ENCODE measurements around the gene COL18A1. TPM values are rescaled to one million over a fixed set of nuclear protein-coding genes. Genes with fewer than 3 reads are reported as not detected.

The COL18A1 gene
- total RNA-seq, 1 donor from 2014 or later = 302 TPM

GRCh38 chr21:45410865-45411809 lies 6.2 kb downstream of the COL18A1 start:
- Mint-ChIP-seq H3K27me3 (ENCODE audit: low read depth) (peaks cover 2% of the 10 kb centered on the region), H3K9me3 (no peaks in the 10 kb centered on the region), H3K27ac (peak overlapping the region; percentile 83), H3K36me3 (no peaks in the 10 kb centered on the region), H3K4me1 (peaks cover 75% of the 10 kb centered on the region), H3K4me3 (peak overlapping the region; percentile 18)
- DNase-seq (ENCODE audit: low spot score in 2 of 2, unreplicated experiment in 2 of 2) = no peak
- TF ChIP-seq CTCF (IDR thresholded peaks at IDR 0.05; ENCODE audit: unreplicated experiment) = no peak

GRCh38 chr21:45411810-45412206 lies 6.8 kb downstream of the COL18A1 start:
- Mint-ChIP-seq H3K27ac (no peak overlapping the region), H3K27me3 (ENCODE audit: low read depth) (no peaks in the 10 kb centered on the region), H3K4me1 (peaks cover 74% of the 10 kb centered on the region), H3K9me3 (no peaks in the 10 kb centered on the region), H3K4me3 (no peak overlapping the region), H3K36me3 (no peaks in the 10 kb centered on the region)
- no peak for DNase-seq (ENCODE audit: low spot score in 2 of 2, unreplicated experiment in 2 of 2)
- TF ChIP-seq CTCF (IDR thresholded peaks at IDR 0.05; ENCODE audit: unreplicated experiment) = no peak

GRCh38 chr21:45412491-45412890 lies 7.5 kb downstream of the COL18A1 start:
- no peaks in the 10 kb centered on the region for H3K36me3 Mint-ChIP-seq
- H3K27ac Mint-ChIP-seq = no peak overlapping the region
- no peak for TF ChIP-seq CTCF (IDR thresholded peaks at IDR 0.05; ENCODE audit: unreplicated experiment)
- H3K9me3 Mint-ChIP-seq = no peaks in the 10 kb centered on the region
- H3K27me3 Mint-ChIP-seq (ENCODE audit: low read depth) = no peaks in the 10 kb centered on the region
- no peak for DNase-seq (ENCODE audit: low spot score in 2 of 2, unreplicated experiment in 2 of 2)
- H3K4me3 Mint-ChIP-seq = no peak overlapping the region
- H3K4me1 Mint-ChIP-seq = peaks cover 74% of the 10 kb centered on the region

GRCh38 chr21:45412909-45413611 lies 8.1 kb downstream of the COL18A1 start:
- Mint-ChIP-seq H3K27me3 (ENCODE audit: low read depth) (no peaks in the 10 kb centered on the region), H3K4me1 (peaks cover 70% of the 10 kb centered on the region), H3K27ac (peak overlapping the region; percentile 43), H3K4me3 (no peak overlapping the region), H3K36me3 (no peaks in the 10 kb centered on the region), H3K9me3 (no peaks in the 10 kb centered on the region)
- no peak for TF ChIP-seq CTCF (IDR thresholded peaks at IDR 0.05; ENCODE audit: unreplicated experiment)
- DNase-seq (ENCODE audit: low spot score in 2 of 2, unreplicated experiment in 2 of 2) = no peak

GRCh38 chr21:45413922-45414321 lies 9.0 kb downstream of the COL18A1 start:
- Mint-ChIP-seq H3K4me3 (no peak overlapping the region), H3K27me3 (ENCODE audit: low read depth) (no peaks in the 10 kb centered on the region), H3K27ac (no peak overlapping the region), H3K4me1 (peaks cover 67% of the 10 kb centered on the region), H3K36me3 (no peaks in the 10 kb centered on the region), H3K9me3 (no peaks in the 10 kb centered on the region)
- TF ChIP-seq CTCF (IDR thresholded peaks at IDR 0.05; ENCODE audit: unreplicated experiment) = no peak
- DNase-seq (ENCODE audit: low spot score in 2 of 2, unreplicated experiment in 2 of 2) = no peak

All from mesothelial cell of epicardium (in vitro differentiated cells).